ENCODE results near the gene NPLOC4.

Gene NPLOC4

DNA sequence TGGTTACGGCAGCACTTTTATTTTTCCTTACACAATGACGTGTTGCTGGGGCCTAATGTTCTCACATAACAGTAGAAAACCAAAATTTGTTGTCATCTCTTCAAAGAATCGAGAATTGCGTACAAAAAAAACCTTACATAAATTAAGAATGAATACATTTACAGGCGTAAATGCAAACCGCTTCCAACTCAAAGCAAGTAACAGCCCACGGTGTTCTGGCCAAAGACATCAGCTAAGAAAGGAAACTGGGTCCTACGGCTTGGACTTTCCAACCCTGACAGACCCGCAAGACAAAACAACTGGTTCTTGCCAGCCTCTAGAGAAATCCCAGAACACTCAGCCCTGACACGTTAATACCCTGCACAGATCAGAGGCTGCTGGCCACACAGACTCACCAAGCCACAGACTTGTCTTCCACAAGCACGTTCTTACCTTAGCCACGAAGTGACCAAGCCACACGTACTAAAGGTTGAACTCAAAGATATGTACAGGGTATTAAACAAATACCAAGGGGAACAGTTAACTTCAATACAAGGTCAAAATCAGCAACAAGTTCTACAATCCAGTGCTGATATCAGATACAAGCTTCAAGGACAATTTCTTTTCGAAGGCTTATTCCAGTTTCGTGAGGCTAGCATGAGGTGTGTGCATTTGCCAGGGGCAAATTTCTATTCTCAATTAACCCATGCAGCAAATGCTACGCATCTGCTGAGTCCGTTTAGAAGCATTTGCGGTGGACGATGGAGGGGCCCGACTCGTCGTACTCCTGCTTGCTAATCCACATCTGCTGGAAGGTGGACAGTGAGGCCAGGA, 126.7 kb downstream of the NPLOC4 start:
- TF ChIP-seq, protein P1, sequence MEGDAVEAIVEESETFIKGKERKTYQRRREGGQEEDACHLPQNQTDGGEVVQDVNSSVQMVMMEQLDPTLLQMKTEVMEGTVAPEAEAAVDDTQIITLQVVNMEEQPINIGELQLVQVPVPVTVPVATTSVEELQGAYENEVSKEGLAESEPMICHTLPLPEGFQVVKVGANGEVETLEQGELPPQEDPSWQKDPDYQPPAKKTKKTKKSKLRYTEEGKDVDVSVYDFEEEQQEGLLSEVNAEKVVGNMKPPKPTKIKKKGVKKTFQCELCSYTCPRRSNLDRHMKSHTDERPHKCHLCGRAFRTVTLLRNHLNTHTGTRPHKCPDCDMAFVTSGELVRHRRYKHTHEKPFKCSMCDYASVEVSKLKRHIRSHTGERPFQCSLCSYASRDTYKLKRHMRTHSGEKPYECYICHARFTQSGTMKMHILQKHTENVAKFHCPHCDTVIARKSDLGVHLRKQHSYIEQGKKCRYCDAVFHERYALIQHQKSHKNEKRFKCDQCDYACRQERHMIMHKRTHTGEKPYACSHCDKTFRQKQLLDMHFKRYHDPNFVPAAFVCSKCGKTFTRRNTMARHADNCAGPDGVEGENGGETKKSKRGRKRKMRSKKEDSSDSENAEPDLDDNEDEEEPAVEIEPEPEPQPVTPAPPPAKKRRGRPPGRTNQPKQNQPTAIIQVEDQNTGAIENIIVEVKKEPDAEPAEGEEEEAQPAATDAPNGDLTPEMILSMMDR (IDR thresholded peaks at IDR 0.05; ENCODE audit: control insufficient read depth, insufficient read depth, low read depth, low read length, missing control alignments): no peak
- peak overlapping the region; percentile 63 for H3K4me3 ChIP-seq (ENCODE audit: control insufficient read depth, low read depth, low read length)
- no peak for DNase-seq (ENCODE audit: low read depth)

DNA sequence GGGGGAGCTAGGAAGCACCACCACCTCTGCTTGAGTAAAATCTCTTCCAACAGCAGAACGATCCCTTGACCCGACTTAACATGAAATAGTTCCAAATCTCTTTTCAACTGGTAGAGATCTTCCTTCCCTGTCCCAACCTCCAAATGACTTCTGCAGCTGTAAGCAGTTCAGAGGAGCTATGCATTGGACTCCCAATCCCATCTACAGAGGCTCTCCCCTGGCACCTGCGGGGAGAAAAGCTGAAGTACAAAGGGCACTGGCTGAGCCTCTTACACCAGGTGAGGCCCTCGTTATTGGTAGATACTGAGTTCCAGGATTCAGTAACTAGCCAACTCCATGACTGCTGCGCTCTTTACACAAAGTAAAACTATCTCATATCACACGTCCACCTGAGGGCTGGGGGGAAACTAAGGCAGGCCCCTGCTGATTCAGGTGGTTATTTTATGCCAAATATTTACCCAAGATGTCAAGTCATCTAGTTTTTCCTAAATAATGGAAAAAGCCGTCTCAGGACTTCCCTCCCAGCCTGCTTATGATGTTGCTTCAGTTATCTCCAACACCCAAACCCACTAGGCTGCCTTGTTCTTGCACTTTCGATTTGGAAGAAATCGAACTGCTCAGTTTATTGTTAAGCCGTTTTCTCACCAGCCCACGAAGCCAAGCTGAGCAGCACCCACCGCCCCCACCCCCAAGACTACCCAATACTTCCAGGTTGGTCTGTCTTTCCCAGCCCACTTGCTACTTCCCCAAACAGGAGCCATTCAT, 127.5 kb downstream of the NPLOC4 start:
- peak overlapping the region; percentile 63 for H3K4me3 ChIP-seq (ENCODE audit: control insufficient read depth, low read depth, low read length)
- TF ChIP-seq, protein P1 (IDR thresholded peaks at IDR 0.05; ENCODE audit: control insufficient read depth, insufficient read depth, low read depth, low read length, missing control alignments): no peak
- no peak for DNase-seq (ENCODE audit: low read depth)

DNA sequence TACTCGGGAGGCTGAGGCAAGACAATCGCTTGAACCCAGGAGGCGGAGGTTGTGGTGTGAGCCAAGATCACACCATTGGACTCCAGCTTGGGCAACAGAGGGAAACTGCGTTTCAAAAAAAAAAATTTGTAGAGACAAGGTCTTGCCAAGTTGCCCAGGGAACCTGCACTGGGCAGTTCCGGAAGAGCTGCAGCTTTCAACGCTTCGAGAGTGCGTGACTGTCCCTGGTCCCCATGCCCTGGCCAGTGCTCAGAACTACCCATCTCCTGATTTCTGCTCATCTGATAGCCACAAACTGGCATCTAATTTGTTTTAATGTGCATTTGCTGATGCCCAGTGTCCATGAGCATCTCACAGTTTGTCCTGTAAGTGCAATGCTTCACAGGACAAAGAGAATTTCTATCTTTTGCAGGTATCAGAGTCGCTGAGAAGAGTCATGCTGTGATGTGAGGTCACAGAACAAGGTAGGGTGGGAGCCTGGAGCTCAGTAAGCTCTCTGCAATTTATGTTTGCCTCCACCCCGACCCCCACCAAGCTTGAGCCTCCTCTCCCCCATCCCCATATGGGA, 128.2 kb downstream of the NPLOC4 start:
- DNase-seq (ENCODE audit: low read depth): no peak
- H3K4me3 ChIP-seq (ENCODE audit: control insufficient read depth, low read depth, low read length): peak overlapping the region; percentile 63
- TF ChIP-seq, protein P1 (IDR thresholded peaks at IDR 0.05; ENCODE audit: control insufficient read depth, insufficient read depth, low read depth, low read length, missing control alignments): no peak
